ENCODE results near the gene GLDC. TPM values are rescaled to one million over a fixed set of nuclear protein-coding genes. Genes with fewer than 3 reads are reported as not detected.

Gene GLDC
- polyA plus RNA-seq, 3 donors = 21.4 to 24.1 (median 22.2) TPM

- no peak for DNase-seq (ENCODE audit: low read depth in 3 of 3, low spot score in 2 of 3)
Measured at GRCh38 chr9:6525326-6526045, 120.0 kb downstream of the GLDC start.

DNA sequence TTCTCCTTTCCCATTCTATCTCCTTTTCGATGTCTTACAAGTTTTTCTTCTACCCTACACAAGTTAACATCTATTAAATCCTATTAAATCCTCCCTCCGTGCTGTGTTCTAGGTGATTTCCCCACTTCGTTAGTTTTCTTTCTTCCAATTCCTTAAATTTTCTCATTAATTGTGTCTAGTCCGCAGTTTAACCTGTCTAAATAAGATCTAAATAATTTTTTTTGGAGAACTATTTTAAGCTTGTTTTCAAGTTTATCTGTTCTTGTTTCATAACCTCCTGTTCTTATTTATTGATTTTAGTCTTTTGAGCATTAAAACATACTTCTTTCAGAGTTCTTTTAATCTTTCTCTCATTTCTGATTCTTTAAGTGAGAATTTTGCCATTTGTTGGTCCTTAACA lies 123.3 kb downstream of the GLDC start:
- DNase-seq (ENCODE audit: low read depth in 3 of 3, low spot score in 2 of 3) = no peak

DNA sequence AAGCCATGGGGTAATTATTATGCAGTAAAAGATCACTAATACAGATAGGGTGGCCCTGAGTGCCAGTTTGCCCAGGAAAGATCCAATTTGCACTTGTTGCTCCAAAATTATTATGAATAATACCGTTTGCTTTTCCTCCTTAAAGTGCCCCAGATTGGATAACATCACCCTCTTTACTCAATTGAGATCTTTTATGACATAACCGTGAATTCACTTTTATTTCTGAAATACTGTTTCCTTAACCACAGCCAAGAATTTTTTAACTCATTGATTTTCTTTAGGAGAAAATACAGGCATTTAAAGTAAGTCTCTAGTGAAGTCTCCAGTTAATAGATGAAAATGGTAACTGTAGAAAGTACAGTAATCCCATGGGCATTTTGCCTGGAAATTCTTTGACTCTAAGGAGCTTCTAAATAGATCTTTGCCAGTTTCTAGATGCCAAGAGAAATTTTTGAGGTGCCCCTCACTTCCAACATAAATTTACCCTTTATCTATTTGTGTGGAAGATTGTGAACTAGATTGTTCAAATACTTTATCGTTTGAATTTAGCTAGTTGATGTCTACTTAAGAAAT lies 133.4 kb downstream of the GLDC start:
- no peak for DNase-seq (ENCODE audit: low read depth in 3 of 3, low spot score in 2 of 3)

- no peak for DNase-seq (ENCODE audit: low read depth in 3 of 3, low spot score in 2 of 3)
Measured at GRCh38 chr9:6506571-6506970, 139.0 kb downstream of the GLDC start.

DNA sequence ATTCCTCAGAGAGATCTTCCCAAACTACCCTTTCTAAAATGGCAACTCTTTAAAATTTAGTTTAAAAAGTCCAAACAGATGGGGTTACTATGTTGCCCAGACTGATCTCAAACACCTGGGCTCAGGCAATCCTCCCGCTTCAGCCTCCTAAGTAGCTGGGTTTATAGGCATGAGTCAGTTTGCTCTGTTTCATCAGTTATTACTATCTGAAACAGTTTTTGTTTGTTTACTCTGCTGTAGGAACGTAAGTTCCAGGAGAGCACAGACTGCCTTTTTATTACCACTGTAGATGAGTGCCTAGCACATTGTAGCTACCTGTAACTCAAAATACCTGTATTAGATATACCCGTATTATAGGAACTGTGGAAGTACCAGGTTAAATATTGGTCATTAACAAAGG lies 143.1 kb downstream of the GLDC start:
- DNase-seq (ENCODE audit: low read depth in 3 of 3, low spot score in 2 of 3) = no peak

GRCh38 chr9:6501526-6502210 lies 143.9 kb downstream of the GLDC start:
- DNase-seq (ENCODE audit: low read depth in 3 of 3, low spot score in 2 of 3) = no peak

DNA sequence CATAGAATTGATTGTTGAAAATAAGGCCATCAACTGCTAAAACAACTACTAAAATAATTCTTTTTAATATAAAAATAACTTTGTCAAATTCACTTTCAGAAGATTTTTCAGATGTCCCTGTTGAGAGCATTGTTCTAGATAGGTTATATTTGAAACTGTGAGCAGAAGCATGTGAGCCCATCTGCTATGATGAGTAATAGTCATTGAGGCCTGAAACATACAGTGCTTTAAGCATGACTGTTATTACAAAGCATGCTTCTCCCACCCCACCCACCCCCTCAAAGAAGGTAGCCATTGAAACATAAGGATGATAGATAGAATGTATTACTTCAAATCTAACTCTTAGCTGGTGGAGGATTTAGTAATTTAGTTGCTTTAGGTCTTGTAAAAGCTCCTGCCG lies 146.5 kb downstream of the GLDC start:
- DNase-seq (ENCODE audit: low read depth in 3 of 3, low spot score in 2 of 3) = no peak

DNA sequence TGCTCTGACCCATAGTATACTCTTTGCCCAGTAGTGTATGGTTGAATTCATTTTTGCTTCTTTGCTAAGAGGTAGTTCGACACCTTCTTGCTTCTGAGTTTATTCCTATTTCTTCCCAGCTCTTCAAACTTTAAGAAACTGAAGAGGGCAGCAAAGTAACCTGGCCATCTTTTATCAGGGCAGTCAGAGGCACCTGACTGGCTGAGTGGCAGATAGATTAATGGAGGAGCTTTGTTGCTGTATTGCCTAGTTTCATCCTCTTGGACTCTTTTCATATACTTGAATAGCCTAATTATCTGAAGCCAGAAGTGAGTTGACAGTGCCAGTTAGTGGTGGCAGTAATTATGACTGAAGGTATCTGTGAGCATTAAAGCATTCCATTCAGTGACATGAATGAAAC lies 150.1 kb downstream of the GLDC start:
- no peak for DNase-seq (ENCODE audit: low read depth in 3 of 3, low spot score in 2 of 3)

DNA sequence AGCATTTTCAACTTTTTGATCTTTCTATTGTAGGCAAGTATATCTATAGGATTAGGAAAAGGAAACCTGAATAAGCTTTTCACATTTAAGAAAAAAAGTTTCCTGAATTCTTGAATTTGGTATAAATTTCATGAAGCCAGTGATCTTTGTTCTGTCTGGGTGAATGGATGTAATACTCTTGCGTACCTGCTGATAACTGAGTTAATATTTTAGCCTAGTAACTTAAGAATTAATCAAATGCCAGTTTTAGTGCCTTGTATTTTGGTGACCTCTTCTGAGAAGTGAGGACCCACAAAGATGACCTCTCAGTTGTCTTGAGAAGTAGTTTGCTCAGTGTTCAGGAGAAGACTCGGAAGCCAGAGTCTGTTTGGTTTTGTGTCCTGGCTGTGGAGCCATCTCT lies 154.7 kb downstream of the GLDC start:
- DNase-seq (ENCODE audit: low read depth in 3 of 3, low spot score in 2 of 3) = no peak

- DNase-seq (ENCODE audit: low read depth in 3 of 3, low spot score in 2 of 3) = no peak
Measured at GRCh38 chr9:6489099-6489498, 156.4 kb downstream of the GLDC start.

DNA sequence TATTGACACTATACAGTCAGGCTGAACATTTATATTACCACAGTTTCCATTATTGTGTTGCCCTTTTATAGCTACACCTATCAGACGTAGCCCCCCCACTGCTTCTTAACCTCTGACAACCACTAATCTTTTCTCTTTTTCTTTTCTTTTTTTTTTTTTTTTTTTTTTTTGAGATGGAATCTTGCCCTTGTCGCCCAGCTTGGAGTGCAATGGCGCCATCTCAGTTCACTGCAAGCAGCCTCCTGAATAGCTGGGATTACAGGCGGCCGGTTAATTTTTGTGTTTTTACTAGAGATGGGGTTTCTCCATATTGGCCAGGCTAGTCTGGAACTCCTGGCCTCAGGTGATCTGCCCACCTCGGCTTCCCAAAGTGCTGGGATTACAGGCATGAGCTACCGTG lies 157.1 kb downstream of the GLDC start:
- DNase-seq (ENCODE audit: low read depth in 3 of 3, low spot score in 2 of 3) = no peak

DNA sequence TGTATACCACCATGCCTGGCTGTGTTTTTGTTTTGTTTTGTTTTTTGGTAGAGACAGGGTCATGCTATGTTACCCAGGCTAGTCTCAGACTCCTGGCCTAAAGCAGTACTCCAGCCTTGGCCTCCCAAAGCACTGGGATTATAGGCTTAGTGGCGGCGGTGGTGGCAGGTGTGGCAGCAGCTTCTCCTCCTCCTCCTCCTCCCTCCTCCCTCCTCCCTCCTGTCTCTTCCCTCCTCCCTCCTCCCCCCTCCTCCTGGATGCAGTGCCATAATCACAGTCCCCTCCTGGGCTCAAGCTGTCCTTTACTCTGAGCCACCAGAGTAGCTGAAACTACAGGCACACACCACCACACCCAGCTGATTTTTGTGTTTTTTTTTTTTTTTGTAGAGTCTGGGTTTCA lies 161.3 kb downstream of the GLDC start:
- no peak for DNase-seq (ENCODE audit: low read depth in 3 of 3, low spot score in 2 of 3)

Other genes starting within 250 kb of the GLDC start
- gene UHRF2, start 232.5 kb downstream of the GLDC start, polyA plus RNA-seq (ENCODE audit: insufficient read length in 3 of 3) = 10 to 100 TPM; 63.5 to 74.2 (median 66.4) TPM
- 10 to 100 TPM; 16.4 to 17.5 (median 16.7) TPM for gene KDM4C, start 112.2 kb upstream of the GLDC start, polyA plus RNA-seq (ENCODE audit: insufficient read length in 3 of 3)